ENCODE results near the gene PAM16.
A peak's percentile ranks its signal among the peaks of the same experiment; 100 is the strongest.
"Not testable (repeated sequence)": the region's sequence is repeated elsewhere in the genome, so short reads cannot be mapped to it uniquely, and the experiment has no call there.

Gene PAM16
- total RNA-seq, result 3.5 to 6.7 (median 4.4) reads per million in 4 donors

DNA sequence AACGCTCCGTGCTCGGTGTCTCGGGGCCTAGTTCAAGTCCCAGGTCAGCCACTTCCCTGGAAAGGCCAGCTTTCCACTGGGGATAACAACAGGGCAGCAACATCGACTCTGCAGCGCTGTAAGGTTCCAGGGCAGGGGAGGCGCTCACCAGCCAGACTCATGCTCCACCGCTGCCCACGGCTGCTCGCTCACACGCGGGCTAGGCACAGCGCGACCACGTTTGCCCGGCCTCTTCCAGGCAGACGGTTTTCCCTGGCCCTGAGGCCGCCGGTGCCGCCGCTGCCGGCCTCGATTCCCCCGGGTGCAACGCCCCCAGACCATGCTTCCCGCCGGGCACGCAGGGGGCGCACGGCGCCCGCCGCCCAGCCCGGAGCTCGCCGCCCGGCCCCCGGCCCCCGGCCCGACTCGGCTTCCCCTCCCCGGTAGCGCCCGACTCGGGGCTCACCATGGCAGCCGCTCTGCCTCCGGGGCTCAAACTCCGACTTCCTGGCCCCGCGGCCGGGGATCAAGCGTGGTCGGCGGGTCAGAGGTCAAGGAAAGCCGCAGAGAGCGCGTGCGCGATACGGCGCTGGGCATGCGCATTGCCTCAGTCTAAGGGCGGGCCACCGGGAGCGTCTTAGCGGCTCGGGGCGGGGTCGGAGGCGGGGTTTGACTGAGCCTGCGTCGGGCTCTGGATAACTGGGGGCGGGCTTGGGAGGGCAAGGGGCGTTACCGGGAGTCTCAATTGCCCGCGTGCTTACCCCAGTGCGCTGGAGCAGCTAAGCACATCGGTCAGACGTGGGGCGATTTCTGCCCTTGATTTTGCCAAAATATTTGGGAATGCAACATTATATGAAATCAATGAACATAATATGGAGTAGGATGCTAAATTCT, at the start of gene PAM16:
TSS of gene PAM16 (minus strand) at position 535 of the 873 bp plus-strand sequence. CDS start at position 448, 87 bp downstream.
- peak; percentile 95 to 97 (median 96) for DNase-seq

DNA sequence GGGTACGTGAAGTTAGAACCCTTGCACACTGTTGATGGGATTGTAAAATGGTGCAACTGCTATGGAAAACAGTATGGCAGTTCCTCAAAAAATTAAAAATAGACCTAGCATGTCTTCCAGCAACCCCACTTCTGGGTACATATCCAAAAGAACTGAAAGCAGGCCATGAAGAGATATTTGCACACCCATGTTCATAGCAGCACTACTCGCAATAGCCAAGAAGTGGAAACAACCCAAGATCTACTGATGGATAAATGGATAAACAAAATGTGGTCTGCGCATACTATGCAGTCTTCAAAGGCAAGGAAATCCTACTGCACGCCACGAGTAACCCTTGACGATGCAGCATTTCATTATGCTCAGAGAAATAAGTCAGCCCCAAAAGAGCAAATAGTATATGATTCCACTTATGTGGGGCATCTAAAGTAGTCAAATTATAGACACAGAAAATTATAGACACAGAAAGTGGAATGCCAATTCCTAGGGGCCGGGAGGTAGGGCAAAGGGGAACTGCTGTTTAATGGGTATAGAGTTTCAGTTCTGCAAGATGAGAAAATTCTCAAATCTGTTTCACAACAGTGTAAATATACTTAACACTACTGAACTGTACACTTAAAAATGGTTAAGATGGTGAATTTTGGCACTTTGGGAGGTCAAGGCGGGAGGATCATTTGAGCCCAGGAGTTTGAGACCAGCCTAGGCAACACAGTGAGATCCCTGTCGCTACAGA, 48.0 kb upstream of the PAM16 start:
- DNase-seq, result no peak

DNA sequence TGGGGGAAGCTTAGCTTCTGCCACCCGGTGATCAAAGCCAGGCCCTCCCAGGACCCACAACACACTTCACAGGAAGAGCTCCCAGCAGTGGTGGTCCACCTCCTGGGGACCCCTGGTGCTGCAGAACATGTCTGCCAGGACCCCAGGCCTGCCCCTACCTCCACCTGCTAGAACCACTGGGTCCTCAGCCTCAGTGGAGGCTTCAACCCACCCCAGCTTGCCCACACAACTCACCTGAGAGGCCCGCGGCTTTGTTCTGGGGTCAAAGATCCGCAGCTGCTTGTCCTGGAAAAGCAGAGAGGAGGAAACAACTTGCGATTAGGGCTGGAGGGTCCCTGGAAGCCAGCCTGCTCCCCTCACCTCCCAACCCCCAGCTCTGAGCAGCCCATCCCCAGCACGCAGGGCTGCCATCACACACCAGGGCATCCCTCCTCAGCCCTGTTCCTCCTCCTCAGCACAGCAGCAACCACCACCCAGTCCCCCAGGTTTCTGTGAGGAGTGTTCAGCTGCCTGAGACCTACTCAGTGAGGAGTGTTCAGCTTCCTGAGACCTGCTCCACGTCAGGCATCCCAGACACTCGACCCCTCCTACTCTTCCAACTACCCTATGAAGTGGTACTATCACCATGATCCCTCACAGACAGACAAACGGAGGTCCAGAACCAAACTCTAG, 44.1 kb upstream of the PAM16 start:
- DNase-seq, result peak in 1 of 5 donors; percentile 1

DNA sequence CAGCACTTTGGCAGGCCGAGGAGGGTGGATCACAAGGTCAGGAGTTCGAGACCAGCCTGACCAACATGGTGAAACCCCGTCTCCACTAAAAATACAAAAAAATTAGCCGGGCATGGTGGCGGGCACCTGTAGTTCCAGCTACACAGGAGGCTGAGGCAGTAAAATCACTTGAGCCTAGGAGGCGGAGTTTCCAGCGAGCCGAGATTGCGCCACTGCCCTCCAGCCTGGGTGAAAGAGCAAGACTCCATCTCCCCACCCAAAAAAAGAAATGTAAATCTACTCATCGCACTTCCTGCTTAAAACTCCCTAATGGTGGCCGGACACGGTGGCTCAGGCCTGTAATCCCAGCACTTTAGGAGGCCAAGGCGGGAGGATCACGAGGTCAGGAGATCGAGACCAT, 42.7 kb upstream of the PAM16 start:
- not testable (repeated sequence) for DNase-seq

DNA sequence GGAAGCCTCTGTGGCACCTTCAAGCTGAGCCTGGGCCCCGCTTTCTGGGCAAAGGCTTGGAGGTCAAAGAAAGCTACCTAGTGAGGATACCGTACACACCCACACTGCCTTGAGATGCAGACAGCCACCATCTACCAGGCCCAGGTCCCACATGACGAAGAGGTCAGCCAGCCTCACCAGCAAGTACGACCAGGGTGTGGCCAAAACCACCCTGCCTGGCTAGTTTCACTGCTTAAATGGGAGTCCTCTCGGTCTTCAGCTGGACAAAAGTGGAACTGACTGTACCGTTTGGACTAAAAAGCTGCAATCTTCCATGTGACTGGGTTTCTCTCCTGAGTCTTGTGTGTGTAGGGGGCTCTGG, 42.1 kb upstream of the PAM16 start:
- no peak for DNase-seq

DNA sequence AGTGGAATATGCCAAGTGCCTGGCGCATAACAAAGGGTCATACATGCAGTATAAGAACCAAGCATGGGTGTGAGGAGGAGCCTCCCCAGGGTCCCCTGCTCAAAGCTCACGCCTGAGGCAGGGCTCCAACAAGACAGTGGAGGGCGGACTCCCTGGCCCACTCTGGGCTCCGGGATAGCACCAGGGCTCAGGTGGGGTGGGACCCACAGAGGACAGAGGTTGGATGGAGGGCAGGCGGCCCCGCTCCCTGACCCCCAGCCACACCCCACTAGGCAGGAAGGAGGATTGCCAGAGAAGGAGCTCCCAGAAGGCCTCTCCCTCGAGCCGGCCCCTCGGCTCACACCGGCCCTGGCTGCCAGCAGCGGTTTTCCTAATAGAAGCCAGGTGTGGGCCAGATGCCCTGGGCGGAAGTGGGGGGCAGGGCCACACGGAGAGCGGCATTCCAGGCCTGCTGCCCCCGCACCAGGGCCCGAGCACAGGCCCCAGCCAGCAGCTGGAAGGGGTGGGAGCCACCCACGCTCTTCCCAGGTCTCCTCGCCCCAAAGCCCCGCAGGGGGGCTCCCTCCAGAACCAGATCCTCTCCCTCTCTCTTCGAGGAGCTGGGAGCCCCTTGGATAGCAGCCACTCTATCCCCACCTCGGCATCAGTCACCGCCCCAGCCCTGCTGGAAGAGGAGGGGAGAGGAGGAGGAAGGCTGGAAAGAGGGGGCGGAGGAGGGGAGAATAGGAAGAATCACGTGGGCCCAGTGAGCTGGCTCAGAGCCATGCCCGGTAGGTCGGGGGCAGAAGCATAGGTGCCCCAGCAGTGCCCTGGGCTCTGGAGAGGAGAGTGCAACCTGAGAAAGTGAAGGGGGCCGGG, 41.5 kb upstream of the PAM16 start:
- DNase-seq, result no peak

DNA sequence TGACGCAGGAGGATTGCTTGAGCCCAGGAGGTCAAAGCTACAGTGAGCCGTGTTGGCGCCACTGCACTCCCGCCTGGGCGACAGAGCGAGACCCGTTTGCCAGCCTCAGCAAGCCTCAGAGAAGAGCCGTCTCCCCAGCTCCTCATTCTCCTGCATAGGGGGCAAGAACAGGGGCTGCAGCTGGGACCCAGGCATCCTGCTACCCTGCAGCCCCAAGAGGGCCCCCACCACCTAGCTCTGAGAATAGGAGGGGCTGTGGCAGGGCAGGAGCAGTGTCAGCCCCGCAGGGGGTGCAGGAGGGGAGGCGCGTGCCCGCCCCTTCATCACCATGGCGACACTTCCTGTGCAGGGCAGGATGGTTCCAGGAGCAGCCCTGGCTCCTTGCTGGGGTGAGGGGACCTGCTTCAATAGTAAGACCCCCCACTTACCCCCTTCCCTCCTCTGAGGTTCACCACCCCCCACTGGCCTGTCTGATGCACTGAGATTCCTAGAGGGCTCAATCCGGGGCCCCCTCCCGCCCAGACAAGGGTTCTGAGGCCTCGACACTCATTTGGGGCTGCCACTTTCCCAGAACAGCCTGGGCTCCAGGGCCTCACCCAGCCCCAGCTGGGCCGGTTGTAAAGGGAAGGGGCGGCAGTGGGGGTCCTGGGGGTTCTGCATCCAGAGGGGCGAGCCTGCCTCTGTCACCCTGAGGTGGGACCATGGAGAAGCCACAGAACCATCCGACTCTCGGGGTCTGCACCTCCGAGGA, 40.7 kb upstream of the PAM16 start:
- no peak for DNase-seq

DNA sequence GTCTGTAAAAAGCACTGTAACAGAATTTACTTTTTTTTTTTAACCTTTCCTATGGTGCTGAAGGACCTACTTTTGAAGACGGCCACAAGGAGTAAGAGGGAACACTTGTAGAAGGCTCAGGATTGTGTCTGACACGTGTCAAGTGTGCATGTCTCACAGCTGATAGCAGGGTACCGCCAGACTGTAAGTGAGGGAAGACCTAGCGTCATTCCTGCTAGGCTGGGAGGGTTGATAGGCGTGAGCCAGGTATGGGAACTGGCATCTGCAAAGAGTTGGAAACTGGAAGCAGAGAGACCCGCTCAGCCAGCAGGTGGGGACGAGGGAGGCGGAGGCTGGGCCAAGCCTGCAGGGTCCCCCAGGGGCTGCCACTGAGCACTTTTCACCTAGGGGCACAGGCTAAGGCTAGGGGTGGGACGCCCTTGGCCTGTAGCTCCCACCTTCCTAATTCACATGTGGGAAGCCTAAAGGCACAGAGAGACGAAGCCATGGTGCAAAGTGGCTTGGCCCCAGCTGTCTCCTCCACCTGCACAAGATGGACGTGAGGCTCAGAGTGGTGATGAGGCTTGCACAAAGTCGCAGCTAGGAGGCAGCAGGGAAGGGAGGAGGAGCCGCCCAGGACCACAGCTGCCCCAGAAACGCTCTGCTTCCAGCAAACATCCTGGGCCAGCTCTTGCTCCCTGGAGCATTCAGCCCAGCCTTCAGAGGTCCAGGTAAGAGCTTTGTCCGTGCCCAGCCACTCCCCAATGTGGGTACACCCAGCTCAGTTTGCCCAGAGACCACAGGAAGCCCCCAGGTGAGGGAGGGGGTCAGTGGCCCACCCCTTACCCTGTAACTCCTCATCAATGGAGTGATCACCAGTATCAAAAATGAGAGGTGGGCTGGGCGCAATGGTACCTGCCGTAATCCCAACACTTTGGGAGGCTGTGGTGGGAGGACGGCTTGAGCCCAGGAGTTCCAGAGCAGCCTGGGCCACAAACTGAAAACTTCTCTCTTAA, 39.4 kb upstream of the PAM16 start:
- no peak for DNase-seq

DNA sequence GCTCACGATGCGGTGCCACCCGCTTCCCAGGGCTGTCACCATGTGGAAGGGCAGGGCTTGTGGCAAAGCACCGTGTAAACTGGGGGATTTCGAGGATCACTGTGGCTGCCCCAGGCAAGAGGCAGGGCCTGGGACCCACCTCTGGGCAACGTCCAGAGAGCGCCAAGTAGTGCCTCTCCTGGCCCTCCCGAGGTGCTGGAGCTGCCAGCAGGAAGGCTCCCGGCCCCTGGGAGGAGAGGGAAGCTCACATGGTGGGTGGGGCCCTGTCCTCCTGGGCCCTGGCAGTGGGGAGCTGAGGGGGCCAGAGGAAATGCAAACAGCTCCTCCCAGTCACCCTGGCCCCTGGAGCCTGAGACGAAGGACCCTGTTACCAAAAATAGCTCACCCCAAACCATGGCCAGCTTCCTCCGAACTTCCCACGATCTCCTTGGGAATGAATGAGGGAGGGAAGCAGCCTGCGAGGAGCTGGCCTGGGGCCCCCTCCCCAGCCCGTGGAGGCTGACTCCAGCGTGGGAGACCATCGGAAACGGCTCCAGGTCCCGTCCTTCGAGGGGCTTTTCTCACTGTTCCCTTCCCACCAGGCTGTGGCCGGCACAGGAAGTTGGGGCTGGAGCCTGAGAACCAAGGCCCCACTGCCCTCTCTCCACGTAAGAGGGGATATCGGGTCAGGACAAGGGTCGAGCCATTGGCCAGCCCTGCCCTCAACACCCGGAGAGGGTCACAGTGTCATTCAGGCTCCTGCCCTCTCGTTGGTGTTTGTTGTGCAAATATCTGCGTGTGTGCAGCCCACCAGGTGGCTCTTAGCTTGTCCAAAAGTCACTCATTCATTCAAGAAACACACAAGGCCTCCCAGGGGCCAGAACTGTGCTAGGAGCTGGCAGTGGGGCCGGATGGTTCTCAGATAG, 38.2 kb upstream of the PAM16 start:
- no peak for DNase-seq

DNA sequence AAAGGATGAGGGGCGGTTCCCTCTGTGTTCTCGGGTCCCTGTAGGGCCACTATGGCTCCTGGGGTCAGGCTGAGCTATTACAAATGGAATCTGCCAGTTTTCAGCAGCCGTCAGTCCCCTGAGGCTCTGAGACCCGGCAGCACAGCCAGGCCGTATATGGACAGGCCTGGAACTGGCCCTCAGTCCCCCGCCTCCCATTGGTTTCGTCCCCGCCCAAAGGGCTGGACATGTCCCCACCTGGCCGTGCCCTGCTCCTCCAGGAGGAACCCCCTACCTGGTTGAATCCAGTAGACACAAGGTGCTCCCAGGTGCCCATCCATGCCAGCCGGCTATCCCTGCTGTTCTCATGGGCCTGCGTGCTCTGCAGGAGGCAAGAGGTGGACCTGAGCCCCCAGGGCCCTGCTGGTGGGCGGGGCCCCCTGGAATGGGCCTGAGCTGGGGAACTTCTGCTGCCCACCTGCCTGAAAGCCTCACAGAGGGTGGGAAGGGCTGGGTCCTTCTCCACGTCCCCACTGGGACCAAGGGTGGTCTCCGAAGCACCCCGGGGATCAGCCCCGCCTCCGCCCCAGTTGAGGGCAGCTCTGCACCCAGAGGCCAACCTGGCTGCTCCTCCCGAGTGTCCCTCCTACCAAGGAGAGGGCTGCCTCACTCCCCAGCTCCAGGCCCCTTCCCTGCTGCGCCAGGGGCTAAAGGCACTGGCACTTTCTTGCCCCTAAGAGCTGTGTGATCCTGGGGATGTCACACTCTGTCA, 37.3 kb upstream of the PAM16 start:
- peak in 1 of 5 donors; percentile 4 for DNase-seq

DNA sequence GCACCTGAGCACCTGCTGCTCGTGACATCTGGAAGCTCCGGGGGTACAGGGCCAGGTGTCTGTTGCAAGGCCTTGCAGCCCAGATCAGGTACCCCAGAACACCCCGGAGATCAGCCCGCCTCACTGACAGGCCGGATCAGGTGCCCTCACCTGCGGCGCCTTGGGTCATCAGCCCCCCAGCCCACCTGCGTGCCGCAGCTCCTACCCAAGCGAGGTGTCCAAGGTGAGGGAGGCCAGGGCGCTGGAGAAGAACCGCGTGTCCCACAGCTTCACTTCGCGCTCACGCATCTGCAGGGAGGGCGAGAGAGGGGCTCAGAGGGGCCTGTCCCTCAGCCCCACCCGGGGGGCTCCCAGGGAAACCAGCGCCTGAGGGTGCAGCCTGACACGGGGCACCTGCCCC, 36.7 kb upstream of the PAM16 start:
- no peak for DNase-seq

DNA sequence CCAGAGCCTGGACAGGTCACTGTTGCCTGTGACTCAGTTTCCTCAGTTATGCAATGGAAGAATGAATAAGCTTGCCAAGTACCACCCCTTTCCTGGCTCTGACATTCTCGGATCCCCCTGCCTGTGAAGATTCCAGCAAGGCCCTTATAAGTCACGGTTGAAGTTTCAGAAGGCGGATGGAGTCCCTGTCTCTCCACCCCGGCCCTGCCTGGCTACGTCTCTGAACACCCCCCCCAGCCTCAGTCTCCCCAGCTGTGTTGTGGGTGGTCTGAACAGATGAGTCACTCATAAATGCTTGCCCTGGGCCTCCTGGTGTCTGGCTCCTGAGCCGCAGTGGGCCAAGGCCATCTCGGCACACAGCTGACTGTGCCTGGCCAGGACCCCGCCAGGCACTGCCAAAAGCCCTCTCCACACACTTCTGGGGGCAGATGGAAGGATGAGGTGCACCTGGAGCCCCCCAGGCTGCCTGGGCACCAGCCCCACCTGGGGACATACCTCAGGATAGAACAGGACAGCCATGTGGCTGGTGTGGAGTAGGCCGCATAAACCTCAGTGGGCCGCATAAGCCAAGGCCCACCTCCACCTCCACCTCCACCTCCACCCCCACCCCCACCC, 35.9 kb upstream of the PAM16 start:
- DNase-seq, result no peak

DNA sequence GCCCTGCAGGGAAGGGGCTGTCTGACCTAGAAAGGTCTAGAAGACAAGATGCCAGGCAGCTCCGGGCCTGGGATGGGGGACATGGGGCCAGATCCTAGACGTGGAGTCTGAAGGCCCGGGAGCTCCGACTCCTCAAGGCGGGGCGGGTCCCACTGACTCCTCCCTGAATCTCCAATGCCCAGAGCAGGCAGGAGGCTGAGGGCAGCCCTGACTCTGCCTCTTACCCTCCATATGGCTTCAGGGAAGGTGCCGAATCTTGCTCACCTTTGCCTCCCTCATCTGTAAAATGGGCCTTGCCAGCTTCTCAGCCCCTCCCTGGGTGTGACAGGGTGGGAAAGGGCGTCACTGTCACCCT, 35.3 kb upstream of the PAM16 start:
- DNase-seq, result no peak

DNA sequence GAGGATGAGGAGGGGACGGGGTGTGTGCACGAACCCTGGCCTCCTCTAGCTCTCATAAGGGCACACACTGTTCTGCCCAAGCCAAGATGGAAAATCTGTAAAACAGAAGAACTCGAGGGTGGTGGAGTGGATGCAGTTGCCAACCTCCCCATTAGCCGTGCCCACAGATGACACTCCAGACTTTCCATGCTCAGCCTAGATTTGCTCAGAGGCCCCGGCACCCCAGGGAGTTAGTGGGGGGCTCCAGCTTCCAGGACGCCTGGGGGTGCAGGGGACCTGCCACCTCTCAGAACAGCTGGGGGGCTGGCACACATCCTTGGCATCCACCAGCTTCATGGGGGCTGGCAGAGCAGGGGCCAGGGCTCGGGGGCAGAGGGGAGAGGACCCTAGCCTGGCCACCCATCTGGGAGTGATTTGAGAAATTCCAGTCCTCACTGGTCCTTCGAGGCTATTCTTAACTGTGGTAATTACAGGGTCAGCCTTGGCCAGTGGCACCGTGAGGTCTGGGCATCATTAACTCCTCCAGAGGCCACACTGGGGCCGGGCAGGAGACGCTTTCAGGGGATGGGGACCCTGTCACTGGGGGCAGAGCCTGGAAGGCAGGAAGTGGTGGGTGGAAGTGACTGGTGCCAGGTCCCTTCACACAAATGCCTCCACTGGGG, 34.8 kb upstream of the PAM16 start:
- no peak for DNase-seq

DNA sequence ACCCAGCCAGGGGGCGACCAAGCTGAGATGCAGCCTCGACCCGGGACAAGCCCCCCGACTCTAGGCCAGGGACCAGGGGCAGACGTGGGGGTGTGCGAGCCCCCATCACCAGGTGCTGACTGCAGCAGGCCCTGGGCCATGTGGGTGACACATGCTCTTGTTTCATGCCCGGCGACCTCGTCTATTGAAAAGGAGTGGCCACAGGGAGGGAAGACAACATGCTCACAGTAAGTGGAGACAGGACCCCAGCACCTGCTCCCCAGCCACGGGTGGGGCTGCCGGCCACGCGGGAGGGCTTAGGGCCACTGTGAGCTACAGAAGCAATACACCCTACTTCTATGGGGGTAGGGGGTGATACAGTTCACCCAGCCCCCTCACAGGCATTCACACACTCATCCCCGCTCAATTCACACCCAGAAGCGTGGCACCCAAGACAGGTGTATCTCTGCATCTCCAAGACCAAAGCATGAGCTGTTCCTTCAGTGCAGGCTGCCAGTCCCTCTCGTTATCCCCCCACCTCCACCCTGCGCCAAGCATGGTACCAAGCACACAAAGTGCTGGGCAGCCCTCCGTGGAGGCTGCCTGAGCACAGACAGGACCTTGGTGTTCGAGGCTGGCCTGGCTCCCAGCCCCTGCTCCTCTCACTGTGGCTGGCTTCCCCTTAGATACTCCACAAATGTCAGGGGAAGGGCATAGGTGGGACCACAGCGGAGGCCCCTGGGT, 34.1 kb upstream of the PAM16 start:
- DNase-seq, result peak in 1 of 5 donors; percentile 3

DNA sequence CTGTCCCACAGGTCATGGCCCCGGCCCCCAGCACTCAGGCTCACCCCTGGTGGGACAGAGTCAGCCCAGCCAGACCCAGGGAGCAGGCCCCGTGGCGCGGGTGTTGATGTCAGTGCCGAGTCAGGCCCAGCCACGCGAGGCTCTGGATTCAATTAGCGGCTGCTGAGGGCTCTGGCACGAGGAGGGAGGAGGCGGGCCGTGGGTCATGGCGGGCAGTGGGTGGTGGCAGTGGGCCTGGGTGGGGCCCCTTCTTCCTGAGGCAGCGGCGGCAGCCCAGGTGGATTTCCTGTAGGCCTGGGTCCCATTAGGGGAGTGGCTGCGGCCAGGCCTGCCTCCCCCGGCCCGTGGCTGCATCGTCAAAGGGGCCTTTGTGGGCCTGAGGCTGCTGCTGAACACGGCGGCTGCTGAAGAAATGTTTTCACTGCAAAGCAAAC, 33.4 kb upstream of the PAM16 start:
- DNase-seq, result peak in 1 of 5 donors; percentile 9
